ENCODE results near the gene MC1R. TPM values are rescaled to one million over a fixed set of nuclear protein-coding genes. Genes with fewer than 3 reads are reported as not detected.
"Not testable (repeated sequence)": the region's sequence is repeated elsewhere in the genome, so short reads cannot be mapped to it uniquely, and the experiment has no call there.

MC1R gene
- total RNA-seq, 1 experiment from 2014 or later: 5.3 TPM

DNA sequence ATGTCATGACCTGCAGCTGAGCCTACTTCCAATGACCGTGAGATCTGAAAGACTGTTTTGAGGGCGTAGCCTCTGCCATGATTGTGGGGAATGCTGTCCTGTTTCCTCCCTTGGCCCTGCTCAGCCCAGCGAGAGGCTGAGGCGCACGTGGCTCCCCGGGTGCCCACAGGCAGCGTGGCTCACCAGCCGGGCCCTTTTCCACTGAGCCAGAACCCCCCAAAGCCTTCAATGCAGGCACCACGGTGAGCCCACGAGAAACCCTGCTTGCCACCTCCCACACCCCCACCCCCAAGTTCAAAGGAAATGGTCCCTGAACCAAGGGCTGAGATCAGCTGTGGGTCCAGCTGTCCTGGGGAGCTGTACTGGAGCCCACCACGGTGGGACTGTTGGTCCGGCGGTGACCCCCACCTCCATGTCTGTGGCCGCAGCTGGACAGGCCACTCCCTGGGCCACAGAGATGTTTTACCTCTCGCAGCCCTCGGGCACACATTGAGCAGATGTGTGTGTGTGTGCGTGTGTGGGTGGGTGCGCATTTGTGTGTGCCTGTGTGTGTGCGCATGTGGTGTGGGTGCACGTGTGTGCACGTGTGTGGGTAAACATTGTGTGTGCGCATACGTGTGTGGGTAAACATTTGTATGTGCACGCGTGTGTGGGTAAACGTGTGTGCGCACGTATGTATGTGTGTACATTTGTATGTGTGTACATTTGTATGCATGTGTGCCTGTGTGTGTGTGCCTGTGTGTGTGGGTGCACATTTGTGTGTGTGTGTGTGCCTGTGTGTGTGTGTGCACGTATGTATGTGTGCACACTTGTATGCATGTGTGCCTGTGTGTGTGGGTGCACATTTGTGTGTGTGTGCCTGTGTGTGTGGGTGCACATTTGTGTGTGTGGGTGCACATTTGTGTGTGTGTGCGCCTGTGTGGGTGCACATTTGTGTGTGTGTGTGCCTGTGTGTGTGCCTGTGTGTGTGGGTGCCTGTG is 5.0 kb upstream of the MC1R start:
- DNase-seq (ENCODE audit: low spot score): no peak

DNA sequence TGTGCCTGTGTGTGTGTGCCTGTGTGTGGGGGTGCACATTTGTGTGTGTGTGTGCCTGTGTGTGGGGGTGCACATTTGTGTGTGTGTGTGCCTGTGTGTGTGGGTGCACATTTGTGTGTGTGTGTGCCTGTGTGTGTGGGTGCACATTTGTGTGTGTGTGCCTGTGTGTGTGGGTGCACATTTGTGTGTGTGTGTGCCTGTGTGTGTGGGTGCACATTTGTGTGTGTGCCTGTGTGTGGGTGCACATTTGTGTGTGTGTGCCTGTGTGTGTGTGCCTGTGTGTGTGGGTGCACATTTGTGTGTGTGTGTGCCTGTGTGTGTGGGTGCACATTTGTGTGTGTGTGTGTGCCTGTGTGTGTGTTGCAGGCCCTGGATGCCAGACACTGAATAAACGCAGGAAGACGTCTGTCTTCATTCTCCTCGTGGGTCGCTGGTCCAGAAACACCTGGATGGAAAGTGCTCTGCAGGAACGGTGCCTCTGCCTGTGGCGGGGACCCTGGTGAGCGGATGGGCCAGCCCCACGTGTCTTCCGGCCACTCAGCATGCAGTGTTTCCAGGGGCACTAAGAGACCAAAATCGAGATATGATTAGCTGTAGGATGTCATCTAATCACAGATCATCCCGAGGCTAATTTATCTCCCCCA is 3.9 kb upstream of the MC1R start:
- DNase-seq (ENCODE audit: low spot score): not testable (repeated sequence)

- DNase-seq (ENCODE audit: low spot score): no peak
Observed at GRCh38 chr16:89915303-89916232, 3.1 kb upstream of the MC1R start.

GRCh38 chr16:89917773-89918452 is 749 bp upstream of the MC1R start:
- DNase-seq (ENCODE audit: low spot score): peak; percentile 93

DNA sequence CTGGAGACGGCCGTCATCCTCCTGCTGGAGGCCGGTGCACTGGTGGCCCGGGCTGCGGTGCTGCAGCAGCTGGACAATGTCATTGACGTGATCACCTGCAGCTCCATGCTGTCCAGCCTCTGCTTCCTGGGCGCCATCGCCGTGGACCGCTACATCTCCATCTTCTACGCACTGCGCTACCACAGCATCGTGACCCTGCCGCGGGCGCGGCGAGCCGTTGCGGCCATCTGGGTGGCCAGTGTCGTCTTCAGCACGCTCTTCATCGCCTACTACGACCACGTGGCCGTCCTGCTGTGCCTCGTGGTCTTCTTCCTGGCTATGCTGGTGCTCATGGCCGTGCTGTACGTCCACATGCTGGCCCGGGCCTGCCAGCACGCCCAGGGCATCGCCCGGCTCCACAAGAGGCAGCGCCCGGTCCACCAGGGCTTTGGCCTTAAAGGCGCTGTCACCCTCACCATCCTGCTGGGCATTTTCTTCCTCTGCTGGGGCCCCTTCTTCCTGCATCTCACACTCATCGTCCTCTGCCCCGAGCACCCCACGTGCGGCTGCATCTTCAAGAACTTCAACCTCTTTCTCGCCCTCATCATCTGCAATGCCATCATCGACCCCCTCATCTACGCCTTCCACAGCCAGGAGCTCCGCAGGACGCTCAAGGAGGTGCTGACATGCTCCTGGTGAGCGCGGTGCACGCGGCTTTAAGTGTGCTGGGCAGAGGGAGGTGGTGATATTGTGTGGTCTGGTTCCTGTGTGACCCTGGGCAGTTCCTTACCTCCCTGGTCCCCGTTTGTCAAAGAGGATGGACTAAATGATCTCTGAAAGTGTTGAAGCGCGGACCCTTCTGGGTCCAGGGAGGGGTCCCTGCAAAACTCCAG is 1.1 kb downstream of the MC1R start:
- no peak for DNase-seq (ENCODE audit: low spot score)

GRCh38 chr16:89920723-89921122 is 2.1 kb downstream of the MC1R start:
- no peak for DNase-seq (ENCODE audit: low spot score)

- peak; percentile 5 for DNase-seq (ENCODE audit: low spot score)
Observed at GRCh38 chr16:89921131-89921701, 2.6 kb downstream of the MC1R start.

DNA sequence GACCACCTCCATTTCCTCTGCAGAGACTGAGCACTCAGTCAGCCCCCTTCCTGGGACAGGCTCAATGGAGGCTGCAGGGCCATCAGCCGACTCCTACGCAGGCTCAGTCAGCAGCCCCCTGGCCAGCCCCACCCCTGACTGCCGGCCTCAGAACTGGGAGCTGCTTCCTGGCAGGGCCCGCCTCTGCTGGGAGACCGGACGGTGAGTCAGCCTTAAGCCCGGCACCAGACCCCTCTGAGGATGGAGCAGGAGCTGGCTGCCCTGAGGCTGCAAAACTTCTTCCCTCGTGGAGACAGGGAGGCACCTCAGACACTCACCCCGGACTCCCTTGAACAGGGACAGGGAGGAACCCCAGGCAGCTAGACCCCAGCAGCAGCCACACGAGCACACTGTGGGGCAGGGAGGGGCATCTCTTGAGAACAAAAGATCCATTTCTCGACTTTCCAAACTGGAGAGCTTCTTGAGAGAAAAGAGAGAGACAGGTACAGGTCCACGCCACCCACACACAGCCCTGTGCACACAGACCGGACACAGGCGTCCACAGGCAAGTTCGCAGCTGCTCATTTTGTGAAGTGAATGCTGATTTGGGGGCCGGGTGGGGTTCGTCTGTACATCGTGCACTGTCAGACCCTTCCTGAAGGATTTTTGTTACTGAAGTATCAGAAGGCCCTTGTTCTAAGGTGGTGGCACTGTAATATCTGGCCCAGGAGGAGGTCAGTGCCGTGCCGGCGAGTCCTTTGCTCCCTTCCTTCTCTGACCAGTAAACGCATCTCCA is 3.2 kb downstream of the MC1R start:
- DNase-seq (ENCODE audit: low spot score): peak; percentile 45

DNA sequence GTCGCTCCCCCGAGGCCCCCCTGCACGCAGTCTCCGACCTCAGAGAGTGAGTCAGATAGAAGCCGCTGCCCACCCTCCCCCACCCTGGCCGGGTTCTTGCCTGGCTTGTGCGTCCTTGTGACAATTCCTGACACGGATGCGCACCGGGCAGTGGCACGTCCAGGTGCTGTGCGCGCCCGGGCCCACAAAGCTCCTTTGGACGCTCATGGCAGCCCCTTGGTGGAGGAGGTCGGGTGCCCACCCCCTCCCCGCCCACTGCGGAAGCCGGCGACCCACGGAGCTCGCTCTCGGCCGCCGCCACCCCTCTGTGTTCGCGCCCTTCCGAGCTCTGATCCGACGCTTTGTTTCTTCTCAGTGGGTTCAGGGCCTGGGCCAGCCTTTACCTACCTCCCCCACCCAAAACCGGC is 3.8 kb downstream of the MC1R start:
- DNase-seq (ENCODE audit: low spot score): peak; percentile 38

GRCh38 chr16:89922884-89923639 is 4.4 kb downstream of the MC1R start, which contains the start of gene TUBB3:
Gene TUBB3 (plus strand): TSS chr16:89923342. CDS start chr16:89923402, 60 bp downstream.
- DNase-seq (ENCODE audit: low spot score): peak; percentile 35

GRCh38 chr16:89923640-89924296 is 5.1 kb downstream of the MC1R start:
- no peak for DNase-seq (ENCODE audit: low spot score)

DNA sequence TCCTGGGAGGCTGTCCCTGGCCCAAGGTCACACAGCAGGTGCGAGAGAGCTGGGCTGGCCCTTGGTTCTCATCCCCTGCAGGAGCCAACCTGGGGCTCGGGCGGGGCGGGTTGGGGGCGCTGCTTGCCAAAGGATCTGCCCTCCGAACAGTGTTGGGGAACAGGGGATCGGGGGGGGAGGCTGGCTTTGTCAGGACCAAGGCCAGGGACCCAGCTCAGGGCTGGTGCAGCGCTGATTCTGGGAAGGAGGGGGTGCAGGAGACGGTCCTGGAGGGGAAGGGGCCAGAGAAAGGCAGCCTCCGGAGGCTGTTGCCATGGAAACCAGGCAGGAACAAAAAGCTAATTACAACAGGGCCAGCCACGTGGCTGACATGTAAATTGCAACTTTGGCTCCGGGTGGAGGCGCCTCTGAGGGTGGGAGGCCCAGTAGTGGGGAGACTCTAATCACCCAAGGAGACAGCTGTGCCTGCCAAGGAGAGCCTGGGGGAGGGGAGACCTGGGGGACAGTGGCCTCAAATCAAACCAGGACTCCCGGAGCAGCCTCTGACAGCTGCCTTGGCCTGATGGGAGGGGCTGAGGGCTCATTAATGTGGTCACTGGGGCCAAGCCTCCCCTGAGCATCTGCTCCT is 5.7 kb downstream of the MC1R start:
- no peak for DNase-seq (ENCODE audit: low spot score)

GRCh38 chr16:89924925-89925307 is 6.3 kb downstream of the MC1R start:
- DNase-seq (ENCODE audit: low spot score): no peak

GRCh38 chr16:89925596-89926079 is 7.0 kb downstream of the MC1R start:
- DNase-seq (ENCODE audit: low spot score): no peak

DNA sequence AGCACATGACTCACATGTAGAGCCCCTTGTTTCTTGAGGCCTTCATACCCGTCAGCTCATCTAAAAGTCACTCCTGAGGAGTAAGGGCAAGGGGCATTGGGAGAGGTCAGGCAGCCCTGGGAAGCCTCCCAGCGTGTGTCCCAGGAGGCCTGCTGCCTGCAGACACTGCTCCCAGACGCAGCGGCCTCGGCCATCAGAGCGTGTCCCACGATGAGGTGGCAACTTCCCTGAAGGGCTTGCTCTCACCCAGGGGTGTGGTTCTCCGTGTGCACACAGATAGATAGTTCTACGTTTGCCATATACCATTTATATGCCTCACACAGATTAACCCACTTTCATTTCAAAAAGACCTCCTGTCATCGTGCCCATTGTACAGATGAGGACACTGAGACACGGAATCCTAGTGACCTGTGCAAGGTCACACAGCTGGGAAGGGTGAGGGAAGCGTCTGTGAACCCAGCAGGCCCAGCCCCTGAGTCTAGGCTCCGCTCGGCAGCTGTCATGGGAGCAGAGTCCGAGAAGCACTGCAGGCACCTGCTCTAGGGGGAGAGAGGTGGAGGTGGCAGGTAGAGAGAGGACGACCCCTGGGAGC is 12.7 kb downstream of the MC1R start:
- DNase-seq (ENCODE audit: low spot score): no peak

DNA sequence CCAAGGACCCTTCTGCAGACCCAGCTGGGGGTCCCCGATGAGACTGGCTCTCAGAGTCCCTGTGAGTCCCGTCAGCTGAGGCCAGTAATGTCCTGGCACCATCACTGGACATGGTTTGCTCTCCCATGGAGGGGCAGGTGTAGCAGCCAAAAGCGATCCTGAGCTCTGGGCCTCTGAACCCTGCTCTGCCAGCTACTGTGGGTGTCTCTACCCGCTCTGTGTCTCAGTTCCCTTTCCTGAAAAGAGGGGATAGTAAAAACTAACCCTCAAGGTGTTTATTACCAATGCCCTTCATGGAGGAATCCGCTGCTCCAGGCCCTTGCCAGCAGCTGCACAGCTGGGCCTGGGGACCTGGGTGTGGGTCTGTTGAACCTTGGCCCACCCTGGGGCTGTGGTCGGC is 13.3 kb downstream of the MC1R start:
- DNase-seq (ENCODE audit: low spot score): no peak

- not testable (repeated sequence) for DNase-seq (ENCODE audit: low spot score)
Observed at GRCh38 chr16:89934019-89934418, 15.4 kb downstream of the MC1R start.
